Stomach (tissue), 4 donors: ENCODE measurements around the gene ABL1.

Experiments
- EP300 ChIP-seq: sonication (generic); formaldehyde crosslinking; IDR thresholded peaks from one replicate; pipeline ENCODE4 v1.6.1; 2017; ENCODE audit warnings: antibody characterized with exemption
- POLR2A ChIP-seq, 4 donors: fragments of 450-650 bp; IDR thresholded peaks; one replicate each; pipeline ENCODE4 v1.6.1; 2016; ENCODE audit warnings: antibody characterized with exemption in 4 of 4, control low read depth in 2 of 4, mild to moderate bottlenecking in 1 of 4, moderate library complexity in 1 of 4
- TF ChIP-seq, protein P1 (sequence below), 7 experiments: fragments of 450-650 bp in 4 of 7; fragments of 200-600 bp in 3 of 7; sonication (generic) in 3 of 7; IDR thresholded peaks; one replicate each; pipeline ENCODE4 v1.5.1; 2016 to 2019; ENCODE audit warnings: antibody characterized with exemption in 7 of 7, control low read depth in 2 of 7, mild to moderate bottlenecking in 1 of 7

DNA sequence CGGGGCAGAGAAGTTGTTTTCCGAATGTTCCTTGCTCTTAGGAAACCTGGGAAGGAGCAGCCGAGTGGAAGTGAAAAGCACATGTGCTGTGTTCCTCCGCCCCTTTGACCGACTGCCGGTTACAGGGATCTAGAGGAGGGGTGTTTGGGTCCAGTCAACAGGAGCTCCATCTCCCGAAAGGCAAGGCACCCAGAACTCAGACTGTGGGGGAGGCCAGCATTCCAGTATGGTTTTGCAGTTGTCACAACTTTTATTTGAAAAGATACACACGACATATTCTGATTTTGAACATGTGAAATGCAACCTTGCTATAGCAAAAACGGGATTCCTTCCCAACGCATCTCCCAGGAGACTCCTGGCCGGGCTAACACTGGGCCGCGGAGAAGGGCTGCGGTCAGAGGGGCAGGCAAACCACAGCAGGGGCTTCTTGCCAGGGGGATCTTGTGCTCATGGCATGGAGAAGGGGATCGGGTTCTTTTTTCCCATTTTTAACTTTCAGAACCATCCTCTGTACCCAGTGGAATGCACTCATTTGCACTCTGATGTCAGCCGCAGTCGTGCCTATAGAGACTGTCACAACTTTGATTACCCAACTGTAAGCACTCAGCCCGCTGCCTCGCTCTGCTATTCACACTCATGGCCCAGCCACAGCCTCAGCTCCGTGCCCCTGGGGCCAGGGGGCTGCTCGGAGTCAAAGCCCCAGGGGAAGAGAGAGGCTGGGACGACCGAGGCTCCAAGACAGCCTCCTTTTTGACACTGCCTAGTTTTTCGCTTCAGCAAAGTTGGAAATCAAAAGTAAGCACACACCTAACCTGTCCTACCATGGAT is 57.6 kb downstream of the ABL1 start:
- TF ChIP-seq POLR2A (IDR thresholded peaks at IDR 0.05), result no peak
- TF ChIP-seq, protein P1, sequence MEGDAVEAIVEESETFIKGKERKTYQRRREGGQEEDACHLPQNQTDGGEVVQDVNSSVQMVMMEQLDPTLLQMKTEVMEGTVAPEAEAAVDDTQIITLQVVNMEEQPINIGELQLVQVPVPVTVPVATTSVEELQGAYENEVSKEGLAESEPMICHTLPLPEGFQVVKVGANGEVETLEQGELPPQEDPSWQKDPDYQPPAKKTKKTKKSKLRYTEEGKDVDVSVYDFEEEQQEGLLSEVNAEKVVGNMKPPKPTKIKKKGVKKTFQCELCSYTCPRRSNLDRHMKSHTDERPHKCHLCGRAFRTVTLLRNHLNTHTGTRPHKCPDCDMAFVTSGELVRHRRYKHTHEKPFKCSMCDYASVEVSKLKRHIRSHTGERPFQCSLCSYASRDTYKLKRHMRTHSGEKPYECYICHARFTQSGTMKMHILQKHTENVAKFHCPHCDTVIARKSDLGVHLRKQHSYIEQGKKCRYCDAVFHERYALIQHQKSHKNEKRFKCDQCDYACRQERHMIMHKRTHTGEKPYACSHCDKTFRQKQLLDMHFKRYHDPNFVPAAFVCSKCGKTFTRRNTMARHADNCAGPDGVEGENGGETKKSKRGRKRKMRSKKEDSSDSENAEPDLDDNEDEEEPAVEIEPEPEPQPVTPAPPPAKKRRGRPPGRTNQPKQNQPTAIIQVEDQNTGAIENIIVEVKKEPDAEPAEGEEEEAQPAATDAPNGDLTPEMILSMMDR (IDR thresholded peaks at IDR 0.05), result no peak
- no peak for TF ChIP-seq EP300
